Measurements from ENCODE around the gene ABR.
"Not testable (repeated sequence)": the region's sequence is repeated elsewhere in the genome, so short reads cannot be mapped to it uniquely, and the experiment has no call there.

The ABR gene

GRCh38 chr17:1145311-1145986 is 34.3 kb downstream of the ABR start:
- DNase-seq = no peak

- DNase-seq = no peak
These were observed 35.6 kb downstream of the ABR start for GRCh38 chr17:1144162-1144561.

GRCh38 chr17:1143573-1143972 is 36.2 kb downstream of the ABR start:
- DNase-seq = peak; percentile 86

GRCh38 chr17:1142561-1142971 is 37.2 kb downstream of the ABR start:
- DNase-seq = peak; percentile 72

- DNase-seq = no peak
These were observed 42.3 kb downstream of the ABR start for GRCh38 chr17:1137465-1137894.

- DNase-seq = no peak
These were observed 43.0 kb downstream of the ABR start for GRCh38 chr17:1136748-1137147.

GRCh38 chr17:1134634-1135324 is 45.0 kb downstream of the ABR start:
- no peak for DNase-seq

GRCh38 chr17:1130191-1130590 is 49.6 kb downstream of the ABR start:
- no peak for DNase-seq

GRCh38 chr17:1128463-1128862 is 51.3 kb downstream of the ABR start:
- not testable (repeated sequence) for DNase-seq

GRCh38 chr17:1126801-1127550 is 52.8 kb downstream of the ABR start:
- no peak for DNase-seq

GRCh38 chr17:1126250-1126797 is 53.5 kb downstream of the ABR start:
- no peak for DNase-seq

GRCh38 chr17:1125788-1126145 is 54.0 kb downstream of the ABR start:
- DNase-seq = no peak

- no peak for DNase-seq
These were observed 54.6 kb downstream of the ABR start for GRCh38 chr17:1124896-1125787.

GRCh38 chr17:1123921-1124715 is 55.7 kb downstream of the ABR start:
- DNase-seq = no peak

GRCh38 chr17:1123393-1123831 is 56.4 kb downstream of the ABR start:
- DNase-seq = no peak

- DNase-seq = peak; percentile 88
These were observed 57.0 kb downstream of the ABR start for GRCh38 chr17:1122533-1123392.

GRCh38 chr17:1121442-1121817 is 58.4 kb downstream of the ABR start:
- DNase-seq = not testable (repeated sequence)

- DNase-seq = no peak
These were observed 59.0 kb downstream of the ABR start for GRCh38 chr17:1120596-1121441.

- no peak for DNase-seq
These were observed 59.9 kb downstream of the ABR start for GRCh38 chr17:1119924-1120323.

- no peak for DNase-seq
These were observed 63.2 kb downstream of the ABR start for GRCh38 chr17:1116602-1117001.

Data from femur (tissue), 1 donor.